ENCODE data around the gene KLK1. TPM values are rescaled to one million over a fixed set of nuclear protein-coding genes. Genes with fewer than 3 reads are reported as not detected.

Gene KLK1
- total RNA-seq, 4 donors from 2014 or later, result 0.78 to 1.8 (median 1.5) TPM; not detected in 1

DNA sequence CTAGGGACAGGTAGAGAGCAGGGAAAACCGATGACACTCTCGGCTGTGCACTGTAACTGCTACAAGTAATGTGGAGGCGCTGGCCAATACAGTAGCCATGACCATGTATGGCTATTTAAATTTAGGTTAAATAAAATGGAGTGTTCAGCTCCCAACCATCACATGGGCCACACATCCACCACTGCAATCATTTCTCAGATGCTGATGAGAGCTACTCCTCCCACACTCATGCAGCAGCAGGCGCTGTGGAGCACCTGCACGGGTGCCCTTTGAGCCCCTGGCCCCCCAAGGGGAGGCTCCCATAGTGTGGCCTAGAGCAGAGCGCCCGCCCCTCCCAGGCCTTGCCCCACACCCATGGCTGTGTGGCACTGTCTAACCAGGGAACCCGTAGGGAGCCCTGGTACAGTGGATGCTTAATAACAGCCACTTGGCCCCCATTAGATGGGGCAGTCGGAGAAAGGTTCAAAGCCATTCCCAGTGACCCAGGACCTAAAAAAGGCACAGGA, 27.4 kb downstream of the KLK1 start:
- TF ChIP-seq, protein P1, sequence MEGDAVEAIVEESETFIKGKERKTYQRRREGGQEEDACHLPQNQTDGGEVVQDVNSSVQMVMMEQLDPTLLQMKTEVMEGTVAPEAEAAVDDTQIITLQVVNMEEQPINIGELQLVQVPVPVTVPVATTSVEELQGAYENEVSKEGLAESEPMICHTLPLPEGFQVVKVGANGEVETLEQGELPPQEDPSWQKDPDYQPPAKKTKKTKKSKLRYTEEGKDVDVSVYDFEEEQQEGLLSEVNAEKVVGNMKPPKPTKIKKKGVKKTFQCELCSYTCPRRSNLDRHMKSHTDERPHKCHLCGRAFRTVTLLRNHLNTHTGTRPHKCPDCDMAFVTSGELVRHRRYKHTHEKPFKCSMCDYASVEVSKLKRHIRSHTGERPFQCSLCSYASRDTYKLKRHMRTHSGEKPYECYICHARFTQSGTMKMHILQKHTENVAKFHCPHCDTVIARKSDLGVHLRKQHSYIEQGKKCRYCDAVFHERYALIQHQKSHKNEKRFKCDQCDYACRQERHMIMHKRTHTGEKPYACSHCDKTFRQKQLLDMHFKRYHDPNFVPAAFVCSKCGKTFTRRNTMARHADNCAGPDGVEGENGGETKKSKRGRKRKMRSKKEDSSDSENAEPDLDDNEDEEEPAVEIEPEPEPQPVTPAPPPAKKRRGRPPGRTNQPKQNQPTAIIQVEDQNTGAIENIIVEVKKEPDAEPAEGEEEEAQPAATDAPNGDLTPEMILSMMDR (IDR thresholded peaks at IDR 0.05), result no peak
- TF ChIP-seq EP300 (IDR thresholded peaks at IDR 0.05) (no peak), POLR2A (IDR thresholded peaks at IDR 0.05) (no peak)
- no peak for DNase-seq (ENCODE audit: low spot score in 2 of 2)
- Histone ChIP-seq H3K4me1 (no peaks in the 10 kb centered on the region), H3K27me3 (no peaks in the 10 kb centered on the region), H3K36me3 (peaks cover 0 to 56% (median 6%) of the 10 kb centered on the region in 3 donors), H3K4me3 (no peak overlapping the region), H3K9me3 (no peaks in the 10 kb centered on the region), H3K27ac (no peak overlapping the region)
- WGBS, 2 donors, result 72 to 76% methylated on average over 9 of the region's 9 CpGs

DNA sequence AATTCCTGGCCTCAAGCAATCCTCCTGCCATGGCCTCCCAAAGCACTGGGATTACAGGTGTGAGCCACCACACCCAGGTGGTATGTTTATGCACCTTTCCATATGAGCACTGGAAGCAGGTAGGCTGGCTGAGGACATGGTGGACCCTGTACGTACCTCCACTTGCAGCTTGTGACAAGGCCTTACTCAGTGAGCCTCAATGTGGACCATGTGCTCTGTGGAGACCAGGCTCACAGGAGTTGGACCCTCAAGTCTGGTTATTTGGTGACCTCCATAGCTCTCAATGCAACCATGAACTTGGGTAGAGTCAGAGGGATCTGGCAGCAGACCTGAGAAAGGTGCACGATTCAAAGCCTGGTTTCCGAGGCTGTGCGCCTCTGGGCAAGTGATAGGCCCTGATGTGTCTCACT, 27.9 kb downstream of the KLK1 start:
- DNase-seq (ENCODE audit: low spot score in 2 of 2), result no peak
- WGBS, 2 donors, result 80 to 90% methylated on average over 2 to 4 of the region's 4 CpGs
- Histone ChIP-seq H3K4me1 (no peaks in the 10 kb centered on the region), H3K4me3 (no peak overlapping the region), H3K27me3 (no peaks in the 10 kb centered on the region), H3K27ac (no peak overlapping the region), H3K9me3 (no peaks in the 10 kb centered on the region), H3K36me3 (peaks cover 0 to 51% (median 6%) of the 10 kb centered on the region in 3 donors)
- TF ChIP-seq, protein P1 (IDR thresholded peaks at IDR 0.05), result no peak
- TF ChIP-seq POLR2A (IDR thresholded peaks at IDR 0.05) (no peak), EP300 (IDR thresholded peaks at IDR 0.05) (no peak)

DNA sequence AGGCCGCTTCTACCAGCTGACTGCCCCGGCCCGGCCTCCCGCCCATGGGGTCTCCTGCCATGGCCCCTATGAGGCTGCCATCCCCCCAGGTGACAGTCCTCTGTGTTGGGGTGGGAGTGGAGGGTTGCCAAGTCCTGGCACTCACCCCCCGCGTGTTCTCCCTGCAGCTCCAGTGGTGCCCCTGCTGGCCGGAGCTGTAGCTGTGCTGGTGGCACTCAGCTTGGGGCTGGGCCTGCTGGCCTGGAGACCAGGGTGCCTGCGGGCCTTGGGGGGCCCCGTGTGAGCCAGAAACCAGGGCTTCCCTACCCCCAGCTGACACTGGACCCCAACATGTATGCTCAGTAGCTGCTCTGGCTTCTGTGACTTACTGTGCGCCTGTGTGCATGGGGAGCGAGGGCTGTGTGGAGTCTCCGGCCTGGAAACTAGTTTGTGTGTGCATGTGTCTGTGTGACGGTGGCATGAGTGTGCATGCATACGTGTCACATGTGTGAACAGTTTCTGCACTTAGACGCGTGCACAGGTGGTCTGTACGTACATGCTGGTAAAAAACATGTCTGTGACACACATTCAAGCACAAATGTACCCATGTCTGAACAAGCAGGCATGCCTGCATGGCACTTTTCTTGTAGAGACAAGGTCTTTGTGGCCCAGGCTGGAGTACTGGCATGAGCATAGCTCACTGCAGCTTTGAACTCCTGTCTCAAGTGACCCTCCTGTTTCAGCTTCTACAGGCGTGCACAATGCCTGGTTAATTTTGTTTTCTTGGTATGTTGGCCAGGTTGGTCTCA, 28.5 kb downstream of the KLK1 start:
- TF ChIP-seq, protein P1 (IDR thresholded peaks at IDR 0.05), result no peak
- no peak for TF ChIP-seq EP300 (IDR thresholded peaks at IDR 0.05)
- TF ChIP-seq POLR2A (IDR thresholded peaks at IDR 0.05), result no peak
- H3K27me3 ChIP-seq, result no peaks in the 10 kb centered on the region
- no peak for DNase-seq (ENCODE audit: low spot score in 2 of 2)
- no peak overlapping the region for H3K4me3 ChIP-seq
- H3K4me1 ChIP-seq, result no peaks in the 10 kb centered on the region
- no peak overlapping the region for H3K27ac ChIP-seq
- H3K9me3 ChIP-seq, result no peaks in the 10 kb centered on the region
- 54 to 63% methylated on average over 10 to 13 of the region's 18 CpGs for WGBS, 2 donors
- peaks cover 0 to 48% (median 6%) of the 10 kb centered on the region in 3 donors for H3K36me3 ChIP-seq

DNA sequence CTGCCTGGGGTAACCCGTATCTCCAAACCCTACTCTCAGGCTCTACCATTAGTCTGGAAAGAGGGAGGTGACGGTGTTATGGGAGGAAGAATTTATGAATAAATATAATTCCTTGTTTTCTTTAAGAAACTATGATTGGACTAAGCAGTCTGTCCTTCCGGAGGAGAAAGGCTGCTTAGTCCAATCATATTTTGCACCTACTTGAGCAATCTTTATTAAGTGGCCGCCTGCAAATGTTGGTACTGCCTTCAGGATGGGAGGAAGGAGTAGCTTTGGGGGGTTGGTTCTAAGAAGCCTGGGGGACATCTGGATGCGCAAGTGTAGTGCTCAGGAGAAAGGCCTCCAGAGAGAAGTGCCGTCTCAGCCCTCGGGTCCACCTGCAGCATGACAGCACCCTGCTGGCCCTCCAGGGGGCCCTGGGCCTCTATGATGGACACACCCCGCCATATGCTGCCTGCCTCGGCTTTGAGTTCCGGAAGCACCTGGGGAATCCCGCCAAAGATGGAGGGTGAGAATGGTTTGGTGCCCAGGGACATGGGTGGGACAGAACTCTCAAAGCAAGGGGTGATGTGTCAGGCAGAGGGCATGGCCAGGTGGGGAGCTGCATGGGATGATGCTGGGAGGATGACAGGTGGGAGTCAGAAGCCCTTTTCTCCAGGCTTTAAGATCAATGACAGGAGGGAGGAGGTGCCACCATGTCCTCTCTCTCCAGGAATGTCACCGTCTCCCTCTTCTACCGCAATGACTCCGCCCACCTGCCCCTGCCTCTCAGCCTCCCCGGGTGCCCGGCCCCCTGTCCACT, 29.3 kb downstream of the KLK1 start:
- Histone ChIP-seq H3K4me3 (no peak overlapping the region), H3K27ac (no peak overlapping the region), H3K36me3 (peaks cover 0 to 40% (median 3%) of the 10 kb centered on the region in 3 donors), H3K9me3 (no peaks in the 10 kb centered on the region), H3K4me1 (no peaks in the 10 kb centered on the region), H3K27me3 (no peaks in the 10 kb centered on the region)
- 28 to 30% methylated on average over 16 of the region's 16 CpGs for WGBS, 2 donors
- DNase-seq (ENCODE audit: low spot score in 2 of 2), result no peak
- TF ChIP-seq POLR2A (IDR thresholded peaks at IDR 0.05) (no peak), EP300 (IDR thresholded peaks at IDR 0.05) (no peak)
- TF ChIP-seq, protein P1 (IDR thresholded peaks at IDR 0.05), result no peak

Measured in tibial nerve (tissue), 4 donors.